A549 (cell line): ENCODE data around the gene SLCO4A1. TPM values are rescaled to one million over a fixed set of nuclear protein-coding genes. Genes with fewer than 3 reads are reported as not detected.

Experiments used
- ATAC-seq, 2 experiments: fragments of 200-7000 bp in 1 of 2; fragments of >200 bp in 1 of 2; cut with Nextera tagmentation in 1 of 2; cut with Tn5 transposase in 1 of 2; 3 replicates each; pipeline versions ENCODE4 v1.8.0 to v1.9.1; 2018 to 2020; ENCODE audit warnings: mild to moderate bottlenecking in 1 of 2, moderate library complexity in 1 of 2
- CTCF ChIA-PET: fragments of 300-600 bp; sonication (Branson Sonifier 250); formaldehyde crosslinking; extraction: SDS; loops from one replicate; lab custom pipeline; 2021; ENCODE audit warnings: antibody characterized with exemption, inconsistent platforms; lab: Yijun Ruan, JAX
- POLR2A ChIA-PET: fragments of 350-600 bp; formaldehyde crosslinking; extraction: SDS; loops from one replicate; lab custom pipeline; 2021; ENCODE audit warnings: antibody characterized with exemption, inconsistent platforms; lab: Yijun Ruan, JAX
- DNase-seq, 2 experiments: peaks; one replicate each; pipeline versions ENCODE4 v3.0.0 to v3.0.0-alpha.2; 2011 to 2016; ENCODE audit warnings: low read depth in 1 of 2, low spot score in 1 of 2
- FAIRE-seq: peaks from 2 replicates; lab custom pipeline; 2011; peaks lifted over from hg19 to GRCh38; lab: Jason Lieb, UNC
- H3K27ac ChIP-seq, 2 experiments: fragments of >200 bp; sonication (Bioruptor Twin); formaldehyde crosslinking; 3 replicates each; pipeline ENCODE4 v1.5.1; 2016 to 2017
- H3K4me1 ChIP-seq: fragments of >200 bp; sonication (Bioruptor Twin); formaldehyde crosslinking; 3 replicates; pipeline ENCODE4 v1.6.1; 2016
- H3K4me2 ChIP-seq: fragments of >200 bp; sonication (Bioruptor Twin); formaldehyde crosslinking; 3 replicates; pipeline ENCODE4 v1.6.1; 2016
- H3K4me3 ChIP-seq: fragments of >200 bp; sonication (Bioruptor Twin); formaldehyde crosslinking; 3 replicates; pipeline ENCODE4 v1.5.1; 2016
- H3K9me3 ChIP-seq: fragments of >200 bp; sonication (Bioruptor Twin); formaldehyde crosslinking; 3 replicates; pipeline ENCODE4 v1.6.1; 2016
- CHD2 ChIP-seq: fragments of 150-350 bp; IDR thresholded peaks from 2 replicates; pipeline ENCODE4 v1.6.1; 2014; ENCODE audit warnings: low read length; ENCODE audit not compliant: partially characterized antibody
- FOXS1 ChIP-seq: fragments of 250-450 bp; sonication (Bioruptor Pico); IDR thresholded peaks from 2 replicates; pipeline ENCODE4 v1.5.0; 2020; ENCODE audit warnings: mild to moderate bottlenecking, moderate library complexity
- HDAC2 ChIP-seq: fragments of 200-600 bp; sonication (generic); IDR thresholded peaks from 2 replicates; pipeline ENCODE4 v1.6.1; 2016
- HOXB5 ChIP-seq: fragments of 250-450 bp; sonication (Bioruptor Pico); IDR thresholded peaks from 2 replicates; pipeline ENCODE4 v1.5.0; 2020; ENCODE audit warnings: mild to moderate bottlenecking, moderate library complexity
- JUN ChIP-seq, 2 experiments: fragments of >200 bp; sonication (Bioruptor Twin); formaldehyde crosslinking; IDR thresholded peaks; 2 replicates in 1 of 2; 3 replicates in 1 of 2; pipeline ENCODE4 v1.6.1; 2016 to 2017
- MAFK ChIP-seq: fragments of 450-650 bp; IDR thresholded peaks from 2 replicates; pipeline ENCODE4 v1.6.1; 2014; ENCODE audit not compliant: partially characterized antibody
- MAZ ChIP-seq: fragments of 150-350 bp; IDR thresholded peaks from 2 replicates; pipeline ENCODE4 v1.6.1; 2014; ENCODE audit warnings: antibody characterized with exemption, low read depth, low read length, borderline replicate concordance
- PHF8 ChIP-seq: fragments of 200-600 bp; sonication (generic); IDR thresholded peaks from 2 replicates; pipeline ENCODE4 v1.6.1; 2016; ENCODE audit warnings: low read depth, mild to moderate bottlenecking, antibody characterized with exemption, moderate library complexity, borderline replicate concordance
- RFX5 ChIP-seq: fragments of 450-650 bp; IDR thresholded peaks from 2 replicates; pipeline ENCODE4 v1.7.1; 2014; ENCODE audit warnings: antibody characterized with exemption, mild to moderate bottlenecking, moderate library complexity
- ZNF302 ChIP-seq: fragments of 250-450 bp; sonication (Bioruptor Pico); IDR thresholded peaks from 2 replicates; pipeline ENCODE4 v1.9.0; 2021; ENCODE audit warnings: inconsistent platforms, mild to moderate bottlenecking, moderate library complexity
- WGBS: methylation state at CpG from one replicate; pipeline ENCODE4 v1.1.6; 2017; ENCODE audit errors: missing lambda C conversion rate; 5-methylcytosine and 5-hydroxymethylcytosine counted together
- polyA plus RNA-seq, 4 experiments: library from polyadenylated mRNA; depleted of rRNA in 3 of 4; stranded (reverse); fragments of >200 nt; fragmentation: RNase III in 1 of 4; extraction: RNeasy Plus Mini Kit Qiagen cat#74134 plus additional on column Dnase treatment in 1 of 4; gene quantifications; 2 replicates in 3 of 4; 3 replicates in 1 of 4; pipeline ENCODE4 v1.2.3, GENCODE V29; 2011 to 2017
- TF ChIP-seq, protein P1 (sequence below): IDR thresholded peaks from 2 replicates; pipeline ENCODE4 v1.6.1; 2012; ENCODE audit warnings: low read depth, borderline replicate concordance
- TF ChIP-seq, protein P2 (sequence below): fragments of 450-650 bp; IDR thresholded peaks from 2 replicates; pipeline ENCODE4 v1.6.1; 2014; ENCODE audit warnings: antibody characterized with exemption

Gene SLCO4A1
- polyA plus RNA-seq, 2 of the 4 experiments (the other 2 are of a cell fraction), result 1.3 to 11.2 TPM

DNA sequence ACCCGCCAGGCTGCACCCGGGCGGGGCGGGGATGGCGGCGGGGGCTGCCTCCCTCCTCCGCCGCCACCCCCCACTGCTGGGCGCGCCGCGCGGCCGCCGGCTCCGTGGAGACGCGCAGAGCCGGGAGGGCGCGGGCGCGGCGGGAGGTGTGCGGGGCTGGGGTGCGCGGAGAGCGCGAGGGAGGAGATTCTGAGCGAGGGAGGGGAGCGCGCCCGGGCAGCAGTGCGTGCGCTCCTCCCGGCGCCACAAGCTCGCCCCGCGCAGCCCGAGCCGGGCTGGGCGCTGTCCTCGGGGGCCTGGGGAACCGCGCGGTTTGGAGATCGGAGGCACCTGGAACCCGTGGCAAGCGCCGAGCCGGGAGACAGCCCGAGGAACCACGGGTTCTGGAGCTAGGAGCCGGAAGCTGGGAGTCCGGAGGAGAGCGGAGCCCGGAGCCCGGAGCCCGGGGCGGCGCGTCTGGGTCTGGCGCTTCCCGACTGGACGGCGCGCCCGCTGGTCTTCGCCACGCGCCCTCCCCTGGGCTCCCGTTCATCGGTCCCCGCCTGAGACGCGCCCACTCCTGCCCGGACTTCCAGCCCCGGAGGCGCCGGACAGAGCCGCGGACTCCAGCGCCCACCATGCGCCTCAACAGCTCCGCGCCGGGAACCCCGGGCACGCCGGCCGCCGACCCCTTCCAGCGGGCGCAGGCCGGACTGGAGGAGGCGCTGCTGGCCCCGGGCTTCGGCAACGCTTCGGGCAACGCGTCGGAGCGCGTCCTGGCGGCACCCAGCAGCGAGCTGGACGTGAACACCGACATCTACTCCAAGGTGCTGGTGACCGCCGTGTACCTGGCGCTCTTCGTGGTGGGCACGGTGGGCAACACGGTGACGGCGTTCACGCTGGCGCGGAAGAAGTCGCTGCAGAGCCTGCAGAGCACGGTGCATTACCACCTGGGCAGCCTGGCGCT is 66.6 kb downstream of the SLCO4A1 start, which contains the start of gene NTSR1:
Gene NTSR1 (plus strand): TSS at position 246 of the 946 bp plus-strand sequence. CDS start 372 bp downstream, at position 618.
- POLR2A ChIA-PET, result no interaction called here
- ATAC-seq (peak in 1 of 2 experiments; percentile 16; a peak in 2 of 6 replicates), DNase-seq (peak in 1 of 2 experiments; percentile 47), FAIRE-seq (no peak)
- H3K4me3 ChIP-seq, result peak within 1 kb of the TSS; percentile 28
- CTCF ChIA-PET, result interaction anchor here (0.6 to 16.9 kb wide), 8 partner anchors 9 to 81 kb away, joined by 3 to 250 read pairs (median 5); no protein-coding TSS in a partner anchor
- no peaks in the 10 kb centered on the region for H3K9me3 ChIP-seq
- TF ChIP-seq MAFK (no peak), HDAC2 (peak; percentile 77; the same call in 1 of the 2 replicates), FOXS1 (CRISPR knock-in tag) (no peak)
- H3K4me1 ChIP-seq, result peaks cover 35% of the 10 kb centered on the region
- peak within 1 kb of the TSS in 1 of 2 experiments; percentile 42; a peak in 1 of 6 replicates for H3K27ac ChIP-seq
- peak within 1 kb of the TSS; percentile 78 for H3K4me2 ChIP-seq
- 16% methylated on average over 35 of the region's 124 CpGs for WGBS

DNA sequence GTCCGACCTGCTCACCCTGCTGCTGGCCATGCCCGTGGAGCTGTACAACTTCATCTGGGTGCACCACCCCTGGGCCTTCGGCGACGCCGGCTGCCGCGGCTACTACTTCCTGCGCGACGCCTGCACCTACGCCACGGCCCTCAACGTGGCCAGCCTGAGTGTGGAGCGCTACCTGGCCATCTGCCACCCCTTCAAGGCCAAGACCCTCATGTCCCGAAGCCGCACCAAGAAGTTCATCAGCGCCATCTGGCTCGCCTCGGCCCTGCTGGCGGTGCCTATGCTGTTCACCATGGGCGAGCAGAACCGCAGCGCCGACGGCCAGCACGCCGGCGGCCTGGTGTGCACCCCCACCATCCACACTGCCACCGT is 67.2 kb downstream of the SLCO4A1 start:
- no peak overlapping the region for H3K4me2 ChIP-seq
- no peak overlapping the region for H3K27ac ChIP-seq
- ATAC-seq (peak in 1 of 2 experiments; percentile 10; a peak in 2 of 6 replicates), DNase-seq (peak in 1 of 2 experiments; percentile 37), FAIRE-seq (no peak)
- 31% methylated on average over 14 of the region's 30 CpGs for WGBS
- CTCF ChIA-PET, result interaction anchor here (1.2 to 16.9 kb wide), 3 partner anchors 42 to 92 kb away, joined by 3 to 250 read pairs (median 4); no protein-coding TSS in a partner anchor
- H3K4me3 ChIP-seq, result no peak overlapping the region
- peaks cover 28% of the 10 kb centered on the region for H3K4me1 ChIP-seq
- H3K9me3 ChIP-seq, result no peaks in the 10 kb centered on the region
- POLR2A ChIA-PET, result no interaction called here
- TF ChIP-seq HOXB5 (CRISPR knock-in tag) (no peak), PHF8 (no peak), HDAC2 (no peak), RFX5 (no peak)
- TF ChIP-seq, protein P1, sequence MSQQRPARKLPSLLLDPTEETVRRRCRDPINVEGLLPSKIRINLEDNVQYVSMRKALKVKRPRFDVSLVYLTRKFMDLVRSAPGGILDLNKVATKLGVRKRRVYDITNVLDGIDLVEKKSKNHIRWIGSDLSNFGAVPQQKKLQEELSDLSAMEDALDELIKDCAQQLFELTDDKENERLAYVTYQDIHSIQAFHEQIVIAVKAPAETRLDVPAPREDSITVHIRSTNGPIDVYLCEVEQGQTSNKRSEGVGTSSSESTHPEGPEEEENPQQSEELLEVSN, result no peak
- TF ChIP-seq, protein P2, sequence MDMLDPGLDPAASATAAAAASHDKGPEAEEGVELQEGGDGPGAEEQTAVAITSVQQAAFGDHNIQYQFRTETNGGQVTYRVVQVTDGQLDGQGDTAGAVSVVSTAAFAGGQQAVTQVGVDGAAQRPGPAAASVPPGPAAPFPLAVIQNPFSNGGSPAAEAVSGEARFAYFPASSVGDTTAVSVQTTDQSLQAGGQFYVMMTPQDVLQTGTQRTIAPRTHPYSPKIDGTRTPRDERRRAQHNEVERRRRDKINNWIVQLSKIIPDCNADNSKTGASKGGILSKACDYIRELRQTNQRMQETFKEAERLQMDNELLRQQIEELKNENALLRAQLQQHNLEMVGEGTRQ, result no peak

DNA sequence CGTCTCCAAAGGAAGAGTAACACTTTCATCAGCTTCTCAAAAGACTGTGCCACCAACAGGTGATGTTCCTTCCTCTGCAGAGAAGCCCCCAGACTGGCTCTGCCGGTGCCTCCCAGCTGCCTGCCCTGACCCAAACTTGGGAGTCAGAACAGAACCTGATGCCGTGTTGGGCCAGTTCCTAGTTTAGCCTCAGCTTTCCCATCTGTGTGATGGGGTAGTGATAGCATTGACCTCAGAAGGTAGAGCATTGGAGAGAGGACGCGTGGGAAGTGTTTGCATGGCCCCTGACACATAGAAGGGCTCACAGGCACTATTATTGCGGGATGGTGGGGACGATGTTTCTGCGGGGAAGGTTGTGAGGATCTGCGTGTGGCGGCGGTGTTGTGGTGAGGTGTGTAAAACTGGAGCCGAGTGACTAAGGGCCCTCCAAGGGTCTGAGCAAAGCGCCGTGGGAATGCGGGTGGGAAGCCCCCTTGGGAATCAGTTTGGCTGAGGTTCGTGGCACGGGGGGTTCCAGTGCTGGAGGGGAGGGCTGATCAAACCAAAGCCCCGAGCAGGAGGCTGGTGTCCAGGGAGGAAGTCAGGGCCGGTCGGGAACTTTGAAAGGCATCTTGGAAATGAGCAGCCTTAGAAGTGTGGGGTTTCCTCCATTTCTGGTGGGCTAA is 68.0 kb downstream of the SLCO4A1 start:
- Histone ChIP-seq H3K9me3 (no peaks in the 10 kb centered on the region), H3K27ac (no peak overlapping the region), H3K4me2 (no peak overlapping the region), H3K4me1 (peaks cover 21% of the 10 kb centered on the region; the same call in 2 of the 3 replicates), H3K4me3 (no peak overlapping the region)
- no peak for TF ChIP-seq MAZ
- no peak for TF ChIP-seq ZNF302 (CRISPR knock-in tag)
- TF ChIP-seq, protein P1, result no peak
- TF ChIP-seq CHD2, result no peak
- no peak for TF ChIP-seq JUN (IDR thresholded peaks at IDR 0.05)
- no peak for TF ChIP-seq HOXB5 (CRISPR knock-in tag)
- FAIRE-seq (no peak), ATAC-seq (no peak), DNase-seq (no peak)
- 35% methylated on average over 20 of the region's 20 CpGs for WGBS
- POLR2A ChIA-PET, result no interaction called here
- CTCF ChIA-PET, result interaction anchor here (1.2 to 16.9 kb wide), 3 partner anchors 42 to 93 kb away, joined by 3 to 250 read pairs (median 4); no protein-coding TSS in a partner anchor
